ENCODE results near the gene DLD. TPM values are rescaled to one million over a fixed set of nuclear protein-coding genes. Genes with fewer than 3 reads are reported as not detected.
A peak's percentile ranks its signal among the peaks of the same experiment; 100 is the strongest.

DLD gene
- total and polyA plus RNA-seq, 9 of the 15 experiments (the other 6 are each of a cell fraction or from before 2014, with no cell fraction given): 130 to 639 (median 247) TPM

DNA sequence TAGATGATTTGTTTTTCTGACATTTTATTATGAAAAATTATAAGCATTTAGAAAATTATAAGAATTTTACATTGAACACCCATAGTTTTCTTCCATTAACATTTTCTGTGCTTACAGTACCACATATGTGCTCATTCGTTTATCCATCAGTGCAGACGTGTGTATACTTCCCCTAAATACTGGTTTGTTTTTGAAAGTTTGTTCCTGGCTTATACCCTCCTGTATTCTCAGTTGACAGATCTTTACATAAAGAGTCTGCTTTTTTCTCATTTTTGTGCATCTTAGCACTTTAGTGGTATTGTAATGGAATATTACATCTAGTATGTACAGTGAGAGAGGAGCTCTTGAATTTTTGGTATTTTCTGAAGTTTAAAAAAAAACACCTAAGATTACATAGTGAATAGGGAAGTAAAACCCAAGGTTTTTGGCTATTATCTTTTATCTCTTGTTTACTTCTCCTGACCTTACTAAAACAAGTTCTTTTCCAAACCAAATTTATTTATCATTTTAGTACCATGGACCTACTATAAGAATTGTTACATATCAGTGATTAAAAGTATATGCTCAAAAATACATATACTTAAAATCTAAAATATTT lies 8.1 kb downstream of the DLD start:
- peak; percentile 50; the same call in 1 of the 2 replicates for TF ChIP-seq FOXM1 (IDR thresholded peaks at IDR 0.05; ENCODE audit: low read depth)
- no peak for TF ChIP-seq FOXM1 (CRISPR knock-in tag; IDR thresholded peaks at IDR 0.05; ENCODE audit: low read depth)
- 0 out of 2 replicates have a peak, but pooled peaks have one; percentile 5 for TF ChIP-seq STAT5A (IDR thresholded peaks at IDR 0.05; ENCODE audit: borderline replicate concordance, low read length)
- 0 out of 4 replicates have a peak, but pooled peaks have one; percentile 15 to 25 for TF ChIP-seq FOXK2 (conservative IDR thresholded peaks at IDR 0.05 in 1 of 2, IDR thresholded peaks at IDR 0.05 in 1 of 2; ENCODE audit: low read depth in 2 of 2)
- TF ChIP-seq, protein P1, sequence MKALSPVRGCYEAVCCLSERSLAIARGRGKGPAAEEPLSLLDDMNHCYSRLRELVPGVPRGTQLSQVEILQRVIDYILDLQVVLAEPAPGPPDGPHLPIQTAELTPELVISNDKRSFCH (CRISPR knock-in tag; IDR thresholded peaks at IDR 0.05): 0 out of 2 replicates have a peak, but pooled peaks have one; percentile 17
- TF ChIP-seq, protein P1 (tag; IDR thresholded peaks at IDR 0.05): no peak
- no peak for TF ChIP-seq NCOA6 (IDR thresholded peaks at IDR 0.05)
- TF ChIP-seq ELF1 (tag; IDR thresholded peaks at IDR 0.05): peak; percentile 25; the same call in 1 of the 2 replicates
- TF ChIP-seq FOXA3 (CRISPR knock-in tag; conservative IDR thresholded peaks at IDR 0.05 in 1 of 2, IDR thresholded peaks at IDR 0.05 in 1 of 2): peak in 1 of 2 experiments; percentile 48; a peak in 2 of 4 replicates
- no peak for TF ChIP-seq RBBP5 (IDR thresholded peaks at IDR 0.05; ENCODE audit: borderline replicate concordance, insufficient read depth, low read length, poor library complexity, severe bottlenecking)
- no peak for TF ChIP-seq SP1 (CRISPR knock-in tag; IDR thresholded peaks at IDR 0.05)
- TF ChIP-seq FOXJ2 (tag; IDR thresholded peaks at IDR 0.05): 0 out of 2 replicates have a peak, but pooled peaks have one; percentile 31
- TF ChIP-seq ARID1B (IDR thresholded peaks at IDR 0.05): 0 out of 2 replicates have a peak, but pooled peaks have one; percentile 7
- ATAC-seq (no peak), FAIRE-seq (no peak), DNase-seq (ENCODE audit: extremely low read depth in 1 of 4, low spot score in 3 of 4) (no peak)
- BruUV-seq (replicated peaks): no TSS peak
- Histone ChIP-seq H3K36me3 (ENCODE audit: control insufficient read depth, insufficient read depth, low read length) (peaks cover 83% of the 10 kb centered on the region), H2AFZ (ENCODE audit: low read depth, low read length) (no peak overlapping the region), H3K9ac (ENCODE audit: insufficient read depth in 1 of 2, low read depth in 2 of 2, low read length in 2 of 2) (no peak overlapping the region), H3K4me3 (no peak overlapping the region), H4K20me1 (replicated peaks; ENCODE audit: control insufficient read depth, insufficient read depth, low read length) (peaks cover 14% of the 10 kb centered on the region; the same call in 1 of the 2 replicates), H3K4me1 (replicated peaks in 1 of 2; ENCODE audit: control insufficient read depth in 2 of 2, insufficient read depth in 2 of 2, low read length in 2 of 2) (peaks cover 0 to 2% of the 10 kb centered on the region in 2 experiments; a peak in 2 of 5 replicates), H3K27me3 (ENCODE audit: control insufficient read depth in 2 of 2, insufficient read depth in 2 of 2, low read length in 2 of 2) (no peaks in the 10 kb centered on the region), H3K9me1 (ENCODE audit: control insufficient read depth, insufficient read depth, low read length) (no peaks in the 10 kb centered on the region), H3K27ac (ENCODE audit: extremely low read depth, low read depth, low read length) (no peak overlapping the region; the same call in 2 of the 3 replicates), H3K79me2 (ENCODE audit: control insufficient read depth, insufficient read depth, low read length) (peaks cover 83% of the 10 kb centered on the region), H3K9me3 (replicated peaks; ENCODE audit: control insufficient read depth, insufficient read depth, low read depth, low read length) (no peaks in the 10 kb centered on the region), H3K4me2 (ENCODE audit: insufficient read depth, low read length) (no peak overlapping the region)
- WGBS (ENCODE audit: insufficient coverage, low coverage, missing lambda C conversion rate): 55% methylated on average over 2 of the region's 2 CpGs
- intact Hi-C loops (cut with micrococcal nuclease): no loop called here
- ChIA-PET POLR2A (interaction anchor here (1.2 to 1.5 kb wide), 2 partner anchors 8 to 10 kb away, joined by 3 to 4 read pairs; partner anchors contain the start of gene DLD), CTCF (ENCODE audit: low intra/inter-chr PET ratio) (no interaction called here)
- in situ Hi-C loops (cut with MboI): no loop called here
